SK-N-SH (cell line): ENCODE data around the gene HOXC5. TPM values are rescaled to one million over a fixed set of nuclear protein-coding genes. Genes with fewer than 3 reads are reported as not detected.

Experiments used
- CTCF ChIA-PET: fragments of 300-600, 350-600 bp; formaldehyde crosslinking; extraction: SDS; loops from one replicate; lab custom pipeline; 2021; lab: Yijun Ruan, JAX
- POLR2A ChIA-PET: fragments of 350-600 bp; sonication (Branson Sonifier 250); formaldehyde crosslinking; extraction: SDS; loops from one replicate; lab custom pipeline; 2020; ENCODE audit warnings: antibody characterized with exemption, inconsistent platforms; lab: Yijun Ruan, JAX
- DNase-seq: peaks from one replicate; pipeline ENCODE4 v3.0.0; 2012
- H2AFZ ChIP-seq: fragments of 200-600 bp; sonication (generic); 2 replicates; pipeline ENCODE4 v1.8.1; 2016; ENCODE audit warnings: antibody characterized with exemption, mild to moderate bottlenecking, low read depth
- H3F3A ChIP-seq: fragments of 200-600 bp; sonication (generic); replicated peaks from 2 replicates; pipeline ENCODE3; 2016; ENCODE audit warnings: antibody characterized with exemption, mild to moderate bottlenecking; ENCODE audit not compliant: insufficient read depth
- H3K27ac ChIP-seq, 2 experiments: fragments of 200-500 bp in 1 of 2; fragments of 200-600 bp in 1 of 2; sonication (Bioruptor generic) in 1 of 2; sonication (generic), shearing (Covaris generic) in 1 of 2; 2 replicates each; pipeline versions ENCODE4 v1.5.1 to v1.6.1; 2014 to 2016; ENCODE audit warnings: low read depth in 2 of 2, inconsistent platforms in 1 of 2, low read length in 1 of 2, mild to moderate bottlenecking in 1 of 2, mixed read lengths in 1 of 2
- H3K27me3 ChIP-seq: fragments of 200-600 bp; sonication (generic), shearing (Covaris generic); 2 replicates; pipeline ENCODE4 v1.6.1; 2016; ENCODE audit warnings: mixed run types; ENCODE audit not compliant: insufficient read depth
- H3K36me3 ChIP-seq, 2 experiments: fragments of 200-500 bp in 1 of 2; fragments of 200-600 bp in 1 of 2; sonication (Bioruptor generic) in 1 of 2; sonication (generic) in 1 of 2; replicated peaks in 1 of 2; 2 replicates each; pipeline versions ENCODE3 to v1.5.1; 2014 to 2016; ENCODE audit warnings: low read length in 1 of 2, mild to moderate bottlenecking in 1 of 2; ENCODE audit not compliant: insufficient read depth in 2 of 2, control insufficient read depth in 1 of 2
- H3K4me1 ChIP-seq, 2 experiments: fragments of 200-500 bp in 1 of 2; fragments of 200-600 bp in 1 of 2; sonication (Bioruptor generic) in 1 of 2; sonication (generic), shearing (Covaris generic) in 1 of 2; 2 replicates each; pipeline versions ENCODE4 v1.5.1 to v1.6.1; 2014 to 2016; ENCODE audit warnings: low read depth in 1 of 2, low read length in 1 of 2, mixed run types in 1 of 2; ENCODE audit not compliant: insufficient read depth in 2 of 2, control insufficient read depth in 1 of 2
- H3K4me2 ChIP-seq: fragments of 200-600 bp; sonication (generic), shearing (Covaris generic); 2 replicates; pipeline ENCODE4 v1.6.1; 2017; ENCODE audit warnings: mixed run types
- H3K4me3 ChIP-seq, 2 experiments: fragments of 200-500 bp in 1 of 2; fragments of 200-600 bp in 1 of 2; sonication (Bioruptor generic) in 1 of 2; sonication (generic), shearing (Covaris generic) in 1 of 2; 2 replicates each; pipeline versions ENCODE4 v1.5.1 to v1.8.1; 2014 to 2016; ENCODE audit warnings: low read depth in 2 of 2, inconsistent platforms in 1 of 2, low read length in 1 of 2, mild to moderate bottlenecking in 1 of 2, mixed read lengths in 1 of 2, moderate library complexity in 1 of 2
- H3K79me2 ChIP-seq: fragments of 200-600 bp; sonication (generic); 2 replicates; pipeline ENCODE4 v1.8.1; 2017; ENCODE audit warnings: mild to moderate bottlenecking; ENCODE audit not compliant: insufficient read depth
- H3K9ac ChIP-seq: fragments of 200-600 bp; sonication (generic); 2 replicates; pipeline ENCODE4 v1.6.1; 2017; ENCODE audit warnings: mixed run types
- H3K9me2 ChIP-seq: fragments of 200-600 bp; sonication (generic); 2 replicates; pipeline ENCODE4 v1.6.1; 2017; ENCODE audit warnings: mixed run types
- H3K9me3 ChIP-seq: fragments of 200-600 bp; sonication (generic); 2 replicates; pipeline ENCODE4 v1.6.1; 2017; ENCODE audit warnings: mixed run types, mild to moderate bottlenecking, moderate library complexity
- H4K20me1 ChIP-seq: fragments of 200-600 bp; sonication (generic); 2 replicates; pipeline ENCODE4 v1.6.1; 2017; ENCODE audit warnings: mild to moderate bottlenecking, mixed run types; ENCODE audit not compliant: insufficient read depth
- CHD2 ChIP-seq: fragments of 150-350 bp; IDR thresholded peaks from 2 replicates; pipeline ENCODE4 v1.6.1; 2018; ENCODE audit warnings: low read length; ENCODE audit not compliant: partially characterized antibody
- ELF1 ChIP-seq: IDR thresholded peaks from 2 replicates; pipeline ENCODE4 v1.4.0; 2012
- EZH2phosphoT487 ChIP-seq: fragments of 200-600 bp; sonication (generic); IDR thresholded peaks from 2 replicates; pipeline ENCODE4 v1.6.1; 2017; ENCODE audit warnings: low read depth, mixed run types, mild to moderate bottlenecking, antibody characterized with exemption, moderate library complexity, borderline replicate concordance
- FOSL2 ChIP-seq: IDR thresholded peaks from 2 replicates; pipeline ENCODE4 v1.4.0; 2012; ENCODE audit warnings: low read depth, mild to moderate bottlenecking, moderate library complexity, borderline replicate concordance
- FOXM1 ChIP-seq: IDR thresholded peaks from 2 replicates; pipeline ENCODE4 v1.4.0; 2012; ENCODE audit warnings: low read depth, mild to moderate bottlenecking
- GABPA ChIP-seq: IDR thresholded peaks from 2 replicates; pipeline ENCODE4 v1.4.0; 2012; ENCODE audit warnings: low read depth, mild to moderate bottlenecking
- JUND ChIP-seq: IDR thresholded peaks from 2 replicates; pipeline ENCODE4 v1.4.0; 2012
- MEF2A ChIP-seq: IDR thresholded peaks from 2 replicates; pipeline ENCODE4 v1.4.0; 2012; ENCODE audit warnings: low read depth, borderline replicate concordance
- NFIC ChIP-seq: IDR thresholded peaks from 2 replicates; pipeline ENCODE4 v1.4.0; 2012; ENCODE audit warnings: borderline replicate concordance
- RFX5 ChIP-seq: IDR thresholded peaks from 2 replicates; pipeline ENCODE4 v1.6.1; 2012; ENCODE audit warnings: mild to moderate bottlenecking, improper control_type of control experiment, low read length
- RXRA ChIP-seq: IDR thresholded peaks from 2 replicates; pipeline ENCODE4 v1.4.0; 2012; ENCODE audit warnings: low read depth, mild to moderate bottlenecking, borderline replicate concordance
- SIN3A ChIP-seq: IDR thresholded peaks from 2 replicates; pipeline ENCODE4 v1.6.1; 2012; ENCODE audit warnings: low read depth, mild to moderate bottlenecking, low read length, moderate library complexity, borderline replicate concordance
- SMC3 ChIP-seq: IDR thresholded peaks from 2 replicates; pipeline ENCODE4 v1.6.1; 2012; ENCODE audit warnings: low read depth, low read length, improper control_type of control experiment
- TAF1 ChIP-seq: IDR thresholded peaks from 2 replicates; pipeline ENCODE4 v1.6.1; 2012; ENCODE audit warnings: low read depth, mild to moderate bottlenecking, low read length, moderate library complexity, borderline replicate concordance
- WGBS: methylation state at CpG from one replicate; pipeline ENCODE4 v1.1.6; 2017; ENCODE audit warnings: low lambda C conversion rate; 5-methylcytosine and 5-hydroxymethylcytosine counted together
- polyA plus RNA-seq, 3 experiments: library from polyadenylated mRNA; depleted of rRNA; stranded (reverse); fragments of >200 nt; gene quantifications; 2 replicates each; pipeline ENCODE4 v1.2.3, GENCODE V29; 2012
- TF ChIP-seq, protein P1 (sequence below): fragments of 150-350 bp; IDR thresholded peaks from 2 replicates; pipeline ENCODE4 v1.6.1; 2016; ENCODE audit warnings: mild to moderate bottlenecking, low read depth, low read length
- TF ChIP-seq, protein P2 (sequence below): IDR thresholded peaks from 2 replicates; pipeline ENCODE4 v1.6.1; 2012; ENCODE audit warnings: mild to moderate bottlenecking, low read depth, low read length, moderate library complexity
- TF ChIP-seq, protein P3 (sequence below): IDR thresholded peaks from 2 replicates; pipeline ENCODE4; 2012
- TF ChIP-seq, protein P4 (sequence below): IDR thresholded peaks from 2 replicates; pipeline ENCODE4 v1.4.0; 2012; ENCODE audit warnings: low read depth, borderline replicate concordance

Gene HOXC5
- polyA plus RNA-seq, 1 of the 3 experiments (the other 2 are of a cell fraction) = 2.1 TPM

DNA sequence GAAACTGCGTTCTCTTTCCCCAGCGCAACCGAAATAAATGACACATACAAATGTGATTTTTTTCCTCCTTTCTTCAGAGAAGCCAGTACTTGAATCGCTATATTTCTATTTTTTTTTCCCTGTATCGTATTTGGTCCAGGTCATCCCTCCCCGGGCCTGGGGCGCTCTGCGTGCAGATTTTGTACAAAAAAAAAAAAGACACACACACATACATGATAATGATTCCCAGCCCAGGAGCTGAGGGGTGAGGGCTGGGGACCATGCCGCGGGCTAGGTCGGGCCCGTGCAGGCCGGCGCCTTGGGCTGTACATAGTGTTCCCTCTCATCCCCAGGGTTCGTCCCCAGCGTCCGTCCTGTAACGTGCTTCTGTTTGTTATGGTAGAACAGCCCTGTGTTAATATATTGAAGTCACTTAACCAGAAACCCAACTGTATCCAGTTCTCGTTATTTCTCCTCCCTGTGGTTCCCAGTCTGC, 29.9 kb upstream of the HOXC5 start:
- no peaks in the 10 kb centered on the region for H3K36me3 ChIP-seq
- H3K4me1 ChIP-seq = peaks cover 0 to 18% of the 10 kb centered on the region in 2 experiments; a peak in 1 of 4 replicates
- ChIA-PET CTCF (interaction anchor here (0.9 to 24.5 kb wide), 7 partner anchors 10 to 212 kb away, joined by 3 to 568 read pairs (median 188); partner anchors contain the start of genes HOXC10, HOXC5, HOXC6 and SMUG1), POLR2A (no interaction called here)
- H3F3A ChIP-seq = no peaks in the 10 kb centered on the region
- no peak overlapping the region for H3K4me2 ChIP-seq
- H3K4me3 ChIP-seq = no peak overlapping the region
- TF ChIP-seq CHD2 = no peak
- no peak for TF ChIP-seq SIN3A
- TF ChIP-seq FOSL2 = no peak
- TF ChIP-seq, protein P1, sequence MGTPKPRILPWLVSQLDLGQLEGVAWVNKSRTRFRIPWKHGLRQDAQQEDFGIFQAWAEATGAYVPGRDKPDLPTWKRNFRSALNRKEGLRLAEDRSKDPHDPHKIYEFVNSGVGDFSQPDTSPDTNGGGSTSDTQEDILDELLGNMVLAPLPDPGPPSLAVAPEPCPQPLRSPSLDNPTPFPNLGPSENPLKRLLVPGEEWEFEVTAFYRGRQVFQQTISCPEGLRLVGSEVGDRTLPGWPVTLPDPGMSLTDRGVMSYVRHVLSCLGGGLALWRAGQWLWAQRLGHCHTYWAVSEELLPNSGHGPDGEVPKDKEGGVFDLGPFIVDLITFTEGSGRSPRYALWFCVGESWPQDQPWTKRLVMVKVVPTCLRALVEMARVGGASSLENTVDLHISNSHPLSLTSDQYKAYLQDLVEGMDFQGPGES = no peak
- no peak for TF ChIP-seq RFX5
- TF ChIP-seq JUND = no peak
- no peak for TF ChIP-seq ELF1
- TF ChIP-seq, protein P2, sequence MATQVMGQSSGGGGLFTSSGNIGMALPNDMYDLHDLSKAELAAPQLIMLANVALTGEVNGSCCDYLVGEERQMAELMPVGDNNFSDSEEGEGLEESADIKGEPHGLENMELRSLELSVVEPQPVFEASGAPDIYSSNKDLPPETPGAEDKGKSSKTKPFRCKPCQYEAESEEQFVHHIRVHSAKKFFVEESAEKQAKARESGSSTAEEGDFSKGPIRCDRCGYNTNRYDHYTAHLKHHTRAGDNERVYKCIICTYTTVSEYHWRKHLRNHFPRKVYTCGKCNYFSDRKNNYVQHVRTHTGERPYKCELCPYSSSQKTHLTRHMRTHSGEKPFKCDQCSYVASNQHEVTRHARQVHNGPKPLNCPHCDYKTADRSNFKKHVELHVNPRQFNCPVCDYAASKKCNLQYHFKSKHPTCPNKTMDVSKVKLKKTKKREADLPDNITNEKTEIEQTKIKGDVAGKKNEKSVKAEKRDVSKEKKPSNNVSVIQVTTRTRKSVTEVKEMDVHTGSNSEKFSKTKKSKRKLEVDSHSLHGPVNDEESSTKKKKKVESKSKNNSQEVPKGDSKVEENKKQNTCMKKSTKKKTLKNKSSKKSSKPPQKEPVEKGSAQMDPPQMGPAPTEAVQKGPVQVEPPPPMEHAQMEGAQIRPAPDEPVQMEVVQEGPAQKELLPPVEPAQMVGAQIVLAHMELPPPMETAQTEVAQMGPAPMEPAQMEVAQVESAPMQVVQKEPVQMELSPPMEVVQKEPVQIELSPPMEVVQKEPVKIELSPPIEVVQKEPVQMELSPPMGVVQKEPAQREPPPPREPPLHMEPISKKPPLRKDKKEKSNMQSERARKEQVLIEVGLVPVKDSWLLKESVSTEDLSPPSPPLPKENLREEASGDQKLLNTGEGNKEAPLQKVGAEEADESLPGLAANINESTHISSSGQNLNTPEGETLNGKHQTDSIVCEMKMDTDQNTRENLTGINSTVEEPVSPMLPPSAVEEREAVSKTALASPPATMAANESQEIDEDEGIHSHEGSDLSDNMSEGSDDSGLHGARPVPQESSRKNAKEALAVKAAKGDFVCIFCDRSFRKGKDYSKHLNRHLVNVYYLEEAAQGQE = no peak
- no peak for TF ChIP-seq MEF2A
- no peak for TF ChIP-seq SMC3
- TF ChIP-seq, protein P3, sequence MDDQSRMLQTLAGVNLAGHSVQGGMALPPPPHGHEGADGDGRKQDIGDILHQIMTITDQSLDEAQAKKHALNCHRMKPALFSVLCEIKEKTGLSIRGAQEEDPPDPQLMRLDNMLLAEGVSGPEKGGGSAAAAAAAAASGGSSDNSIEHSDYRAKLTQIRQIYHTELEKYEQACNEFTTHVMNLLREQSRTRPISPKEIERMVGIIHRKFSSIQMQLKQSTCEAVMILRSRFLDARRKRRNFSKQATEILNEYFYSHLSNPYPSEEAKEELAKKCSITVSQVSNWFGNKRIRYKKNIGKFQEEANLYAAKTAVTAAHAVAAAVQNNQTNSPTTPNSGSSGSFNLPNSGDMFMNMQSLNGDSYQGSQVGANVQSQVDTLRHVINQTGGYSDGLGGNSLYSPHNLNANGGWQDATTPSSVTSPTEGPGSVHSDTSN = no peak
- TF ChIP-seq GABPA = no peak
- TF ChIP-seq RXRA = no peak
- TF ChIP-seq TAF1 = no peak
- TF ChIP-seq EZH2phosphoT487 = no peak
- no peak for TF ChIP-seq FOXM1
- TF ChIP-seq, protein P4, sequence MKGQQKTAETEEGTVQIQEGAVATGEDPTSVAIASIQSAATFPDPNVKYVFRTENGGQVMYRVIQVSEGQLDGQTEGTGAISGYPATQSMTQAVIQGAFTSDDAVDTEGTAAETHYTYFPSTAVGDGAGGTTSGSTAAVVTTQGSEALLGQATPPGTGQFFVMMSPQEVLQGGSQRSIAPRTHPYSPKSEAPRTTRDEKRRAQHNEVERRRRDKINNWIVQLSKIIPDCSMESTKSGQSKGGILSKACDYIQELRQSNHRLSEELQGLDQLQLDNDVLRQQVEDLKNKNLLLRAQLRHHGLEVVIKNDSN = no peak
- TF ChIP-seq NFIC = no peak
- no peak overlapping the region for H3K27ac ChIP-seq
- no peak overlapping the region for H3K9ac ChIP-seq
- peaks cover 8% of the 10 kb centered on the region; the same call in 1 of the 2 replicates for H3K27me3 ChIP-seq
- no peak for DNase-seq
- no peaks in the 10 kb centered on the region for H3K79me2 ChIP-seq
- H3K9me3 ChIP-seq = no peaks in the 10 kb centered on the region
- no peaks in the 10 kb centered on the region for H4K20me1 ChIP-seq
- no peak overlapping the region for H2AFZ ChIP-seq
- 98% methylated on average over 19 of the region's 19 CpGs for WGBS
- no peaks in the 10 kb centered on the region for H3K9me2 ChIP-seq
